ENCODE measurements around the gene TARP.
"Not testable (repeated sequence)": the region's sequence is repeated elsewhere in the genome, so short reads cannot be mapped to it uniquely, and the experiment has no call there.

TARP gene

DNA sequence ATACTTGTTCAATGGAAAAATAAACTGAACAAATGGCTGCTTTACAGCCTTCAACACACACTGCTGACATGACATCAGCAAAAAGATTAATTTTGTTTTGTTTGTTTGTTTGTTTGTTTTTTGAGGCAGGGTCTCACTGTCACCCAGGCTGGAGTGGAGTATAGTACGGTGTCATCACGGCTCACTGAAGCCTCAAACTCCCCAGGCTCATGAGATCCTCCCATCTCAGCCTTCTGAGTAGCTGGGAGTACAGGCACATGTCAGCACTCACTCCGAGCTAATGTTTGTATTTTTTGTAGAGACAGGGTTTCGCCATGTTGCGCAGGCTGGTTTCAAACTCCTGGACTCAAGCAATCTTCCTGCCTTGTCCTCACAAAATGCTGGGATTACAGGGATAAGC, 10.9 kb downstream of the TARP start (continued):
- TF ChIP-seq, protein P1, sequence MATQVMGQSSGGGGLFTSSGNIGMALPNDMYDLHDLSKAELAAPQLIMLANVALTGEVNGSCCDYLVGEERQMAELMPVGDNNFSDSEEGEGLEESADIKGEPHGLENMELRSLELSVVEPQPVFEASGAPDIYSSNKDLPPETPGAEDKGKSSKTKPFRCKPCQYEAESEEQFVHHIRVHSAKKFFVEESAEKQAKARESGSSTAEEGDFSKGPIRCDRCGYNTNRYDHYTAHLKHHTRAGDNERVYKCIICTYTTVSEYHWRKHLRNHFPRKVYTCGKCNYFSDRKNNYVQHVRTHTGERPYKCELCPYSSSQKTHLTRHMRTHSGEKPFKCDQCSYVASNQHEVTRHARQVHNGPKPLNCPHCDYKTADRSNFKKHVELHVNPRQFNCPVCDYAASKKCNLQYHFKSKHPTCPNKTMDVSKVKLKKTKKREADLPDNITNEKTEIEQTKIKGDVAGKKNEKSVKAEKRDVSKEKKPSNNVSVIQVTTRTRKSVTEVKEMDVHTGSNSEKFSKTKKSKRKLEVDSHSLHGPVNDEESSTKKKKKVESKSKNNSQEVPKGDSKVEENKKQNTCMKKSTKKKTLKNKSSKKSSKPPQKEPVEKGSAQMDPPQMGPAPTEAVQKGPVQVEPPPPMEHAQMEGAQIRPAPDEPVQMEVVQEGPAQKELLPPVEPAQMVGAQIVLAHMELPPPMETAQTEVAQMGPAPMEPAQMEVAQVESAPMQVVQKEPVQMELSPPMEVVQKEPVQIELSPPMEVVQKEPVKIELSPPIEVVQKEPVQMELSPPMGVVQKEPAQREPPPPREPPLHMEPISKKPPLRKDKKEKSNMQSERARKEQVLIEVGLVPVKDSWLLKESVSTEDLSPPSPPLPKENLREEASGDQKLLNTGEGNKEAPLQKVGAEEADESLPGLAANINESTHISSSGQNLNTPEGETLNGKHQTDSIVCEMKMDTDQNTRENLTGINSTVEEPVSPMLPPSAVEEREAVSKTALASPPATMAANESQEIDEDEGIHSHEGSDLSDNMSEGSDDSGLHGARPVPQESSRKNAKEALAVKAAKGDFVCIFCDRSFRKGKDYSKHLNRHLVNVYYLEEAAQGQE (IDR thresholded peaks at IDR 0.05): no peak
- no peak for TF ChIP-seq HNF4G (IDR thresholded peaks at IDR 0.05)
- TF ChIP-seq, protein P2, sequence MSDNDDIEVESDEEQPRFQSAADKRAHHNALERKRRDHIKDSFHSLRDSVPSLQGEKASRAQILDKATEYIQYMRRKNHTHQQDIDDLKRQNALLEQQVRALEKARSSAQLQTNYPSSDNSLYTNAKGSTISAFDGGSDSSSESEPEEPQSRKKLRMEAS (IDR thresholded peaks at IDR 0.05): no peak
- TF ChIP-seq HNF4A (conservative IDR thresholded peaks at IDR 0.05): no peak
- TF ChIP-seq SP1 (IDR thresholded peaks at IDR 0.05): no peak

DNA sequence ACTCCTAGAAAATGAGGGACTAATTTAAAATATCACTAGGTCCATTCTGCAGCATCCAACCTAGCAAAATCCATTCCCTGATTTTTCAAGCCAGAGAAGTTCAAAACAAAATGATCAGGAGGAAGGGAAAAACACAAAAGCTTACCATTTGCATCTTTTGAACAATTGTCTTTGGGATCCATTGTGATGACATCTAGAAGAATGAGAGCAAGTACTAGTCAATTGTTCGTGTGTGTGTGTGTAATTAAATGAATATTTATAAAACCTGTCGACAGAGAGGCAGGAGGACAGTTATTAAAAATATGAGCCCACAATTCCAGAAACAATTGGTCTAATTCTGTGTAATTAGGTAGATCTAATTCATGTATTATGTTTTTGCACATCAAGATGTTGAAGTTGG, 11.4 kb downstream of the TARP start:
- 71% methylated on average over 2 of the region's 2 CpGs for whole genome bisulfite sequencing
- H3K9me3 ChIP-seq (ENCODE audit: control insufficient read depth in 4 of 4, low read length in 3 of 4); H3K4me3 ChIP-seq (ENCODE audit: low read depth in 1 of 3, low read length in 3 of 3); DNase-seq (ENCODE audit: low spot score); H3K27ac ChIP-seq (ENCODE audit: low read depth in 1 of 2, low read length in 2 of 2); H3K4me1 ChIP-seq (ENCODE audit: control insufficient read depth in 4 of 4, insufficient read depth in 4 of 4, low read length in 3 of 4); H3K36me3 ChIP-seq (ENCODE audit: control insufficient read depth in 4 of 4, insufficient read depth in 3 of 4, low read depth in 1 of 4, low read length in 3 of 4); H3K27me3 ChIP-seq (ENCODE audit: control insufficient read depth in 4 of 4, insufficient read depth in 4 of 4, low read length in 3 of 4); H3K9ac ChIP-seq (ENCODE audit: low read depth in 1 of 2, low read length in 2 of 2): not testable (repeated sequence)

DNA sequence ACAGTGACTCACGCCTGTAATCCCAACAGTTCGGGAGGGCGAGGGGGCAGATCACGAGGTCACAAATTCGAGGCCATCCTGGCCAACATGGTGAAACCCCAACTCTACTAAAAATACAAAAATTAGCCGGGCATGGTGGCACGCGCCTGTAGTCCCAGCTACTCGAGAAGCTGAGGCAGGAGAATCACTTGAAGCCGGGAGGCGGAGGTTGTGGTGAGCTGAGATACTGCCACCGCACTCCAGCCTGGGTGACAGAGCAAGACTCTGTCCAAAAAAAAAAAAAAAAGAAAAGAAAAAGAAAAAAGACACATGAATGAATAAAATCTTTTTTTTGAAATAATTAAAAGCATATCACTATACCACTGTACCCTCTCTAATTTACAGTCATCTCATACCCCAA, 11.8 kb downstream of the TARP start:
- not testable (repeated sequence) for H3K36me3 ChIP-seq (ENCODE audit: control insufficient read depth in 4 of 4, insufficient read depth in 3 of 4, low read depth in 1 of 4, low read length in 3 of 4); H3K9me3 ChIP-seq (ENCODE audit: control insufficient read depth in 4 of 4, low read length in 3 of 4); H3K4me3 ChIP-seq (ENCODE audit: low read depth in 1 of 3, low read length in 3 of 3); H3K27me3 ChIP-seq (ENCODE audit: control insufficient read depth in 4 of 4, insufficient read depth in 4 of 4, low read length in 3 of 4); DNase-seq (ENCODE audit: low spot score); H3K4me1 ChIP-seq (ENCODE audit: control insufficient read depth in 4 of 4, insufficient read depth in 4 of 4, low read length in 3 of 4); H3K27ac ChIP-seq (ENCODE audit: low read depth in 1 of 2, low read length in 2 of 2); H3K9ac ChIP-seq (ENCODE audit: low read depth in 1 of 2, low read length in 2 of 2)
- 87% methylated on average over 12 of the region's 12 CpGs for WGBS

DNA sequence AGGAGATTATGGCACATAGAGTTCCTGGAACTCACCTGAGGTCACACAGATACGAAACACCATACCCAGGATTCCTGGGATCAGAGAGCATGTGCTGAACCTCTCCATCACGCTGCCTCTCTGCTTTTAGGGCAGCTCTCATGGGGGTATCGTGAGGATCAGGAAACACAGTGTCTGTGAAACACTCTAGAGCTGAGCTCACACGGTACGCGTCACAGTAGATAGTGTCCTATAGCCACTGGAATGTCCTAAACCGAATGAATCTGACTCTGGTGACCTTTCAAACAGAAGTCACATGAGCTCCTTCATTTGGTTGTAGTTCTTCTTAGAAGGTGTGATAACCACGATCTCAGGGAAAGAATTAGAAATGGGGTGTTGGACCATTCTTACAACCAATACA, 14.3 kb downstream of the TARP start:
- 79% methylated on average over 8 of the region's 8 CpGs for WGBS
- H3K9me3 ChIP-seq (ENCODE audit: control insufficient read depth in 4 of 4, low read length in 3 of 4); H3K4me3 ChIP-seq (ENCODE audit: low read depth in 1 of 3, low read length in 3 of 3); H3K27ac ChIP-seq (ENCODE audit: low read depth in 1 of 2, low read length in 2 of 2); H3K27me3 ChIP-seq (ENCODE audit: control insufficient read depth in 4 of 4, insufficient read depth in 4 of 4, low read length in 3 of 4); DNase-seq (ENCODE audit: low spot score); H3K36me3 ChIP-seq (ENCODE audit: control insufficient read depth in 4 of 4, insufficient read depth in 3 of 4, low read depth in 1 of 4, low read length in 3 of 4); H3K9ac ChIP-seq (ENCODE audit: low read depth in 1 of 2, low read length in 2 of 2); H3K4me1 ChIP-seq (ENCODE audit: control insufficient read depth in 4 of 4, insufficient read depth in 4 of 4, low read length in 3 of 4): not testable (repeated sequence)

DNA sequence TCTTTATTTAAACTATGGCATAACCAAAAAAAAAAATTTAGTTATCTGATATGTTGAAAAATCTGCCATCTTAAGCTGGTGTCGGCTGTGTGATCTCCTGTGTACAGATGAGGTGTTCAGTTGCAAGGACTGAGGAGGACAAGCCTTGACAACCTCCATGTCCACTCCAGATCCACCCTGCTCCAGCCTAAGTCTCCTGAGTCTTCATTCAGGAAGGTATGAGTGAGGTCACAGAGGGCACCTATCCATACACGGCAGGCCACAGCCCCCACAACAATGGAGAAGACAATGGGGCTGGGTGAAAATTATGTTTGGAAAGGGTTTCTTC, 16.1 kb downstream of the TARP start:
- no peaks in the 10 kb centered on the region for H3K27me3 ChIP-seq (ENCODE audit: control insufficient read depth in 4 of 4, insufficient read depth in 4 of 4, low read length in 3 of 4)
- WGBS: 78% methylated on average over 2 of the region's 2 CpGs

More for the DNA sequence above, 16.1 kb downstream of the TARP start:
- H3K9ac ChIP-seq (ENCODE audit: low read depth in 1 of 2, low read length in 2 of 2): no peak overlapping the region
- DNase-seq (ENCODE audit: low spot score): no peak
- H3K4me3 ChIP-seq (ENCODE audit: low read depth in 1 of 3, low read length in 3 of 3): no peak overlapping the region
- H3K27ac ChIP-seq (ENCODE audit: low read depth in 1 of 2, low read length in 2 of 2): no peak overlapping the region
- H3K4me1 ChIP-seq (ENCODE audit: control insufficient read depth in 4 of 4, insufficient read depth in 4 of 4, low read length in 3 of 4): no peaks in the 10 kb centered on the region
- no peaks in the 10 kb centered on the region for H3K36me3 ChIP-seq (ENCODE audit: control insufficient read depth in 4 of 4, insufficient read depth in 3 of 4, low read depth in 1 of 4, low read length in 3 of 4)
- TF ChIP-seq RXRA (IDR thresholded peaks at IDR 0.05) (no peak), TAF1 (conservative IDR thresholded peaks at IDR 0.05) (no peak), YY1 (IDR thresholded peaks at IDR 0.05) (no peak), GABPA (IDR thresholded peaks at IDR 0.05 in 1 of 2, conservative IDR thresholded peaks at IDR 0.05 in 1 of 2) (no peak), SP1 (IDR thresholded peaks at IDR 0.05) (no peak), JUND (IDR thresholded peaks at IDR 0.05) (no peak), RAD21 (IDR thresholded peaks at IDR 0.05) (no peak), NR2F2 (IDR thresholded peaks at IDR 0.05) (no peak), EGR1 (IDR thresholded peaks at IDR 0.05; ENCODE audit: low read depth in 2 of 2) (no peak), HNF4A (conservative IDR thresholded peaks at IDR 0.05) (no peak), FOXA2 (IDR thresholded peaks at IDR 0.05) (no peak), HNF4G (IDR thresholded peaks at IDR 0.05) (no peak)
- TF ChIP-seq, protein P3, sequence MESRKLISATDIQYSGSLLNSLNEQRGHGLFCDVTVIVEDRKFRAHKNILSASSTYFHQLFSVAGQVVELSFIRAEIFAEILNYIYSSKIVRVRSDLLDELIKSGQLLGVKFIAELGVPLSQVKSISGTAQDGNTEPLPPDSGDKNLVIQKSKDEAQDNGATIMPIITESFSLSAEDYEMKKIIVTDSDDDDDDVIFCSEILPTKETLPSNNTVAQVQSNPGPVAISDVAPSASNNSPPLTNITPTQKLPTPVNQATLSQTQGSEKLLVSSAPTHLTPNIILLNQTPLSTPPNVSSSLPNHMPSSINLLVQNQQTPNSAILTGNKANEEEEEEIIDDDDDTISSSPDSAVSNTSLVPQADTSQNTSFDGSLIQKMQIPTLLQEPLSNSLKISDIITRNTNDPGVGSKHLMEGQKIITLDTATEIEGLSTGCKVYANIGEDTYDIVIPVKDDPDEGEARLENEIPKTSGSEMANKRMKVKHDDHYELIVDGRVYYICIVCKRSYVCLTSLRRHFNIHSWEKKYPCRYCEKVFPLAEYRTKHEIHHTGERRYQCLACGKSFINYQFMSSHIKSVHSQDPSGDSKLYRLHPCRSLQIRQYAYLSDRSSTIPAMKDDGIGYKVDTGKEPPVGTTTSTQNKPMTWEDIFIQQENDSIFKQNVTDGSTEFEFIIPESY (IDR thresholded peaks at IDR 0.05): no peak
- TF ChIP-seq, protein P4, sequence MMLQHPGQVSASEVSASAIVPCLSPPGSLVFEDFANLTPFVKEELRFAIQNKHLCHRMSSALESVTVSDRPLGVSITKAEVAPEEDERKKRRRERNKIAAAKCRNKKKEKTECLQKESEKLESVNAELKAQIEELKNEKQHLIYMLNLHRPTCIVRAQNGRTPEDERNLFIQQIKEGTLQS (IDR thresholded peaks at IDR 0.05): no peak
- TF ChIP-seq, protein P5, sequence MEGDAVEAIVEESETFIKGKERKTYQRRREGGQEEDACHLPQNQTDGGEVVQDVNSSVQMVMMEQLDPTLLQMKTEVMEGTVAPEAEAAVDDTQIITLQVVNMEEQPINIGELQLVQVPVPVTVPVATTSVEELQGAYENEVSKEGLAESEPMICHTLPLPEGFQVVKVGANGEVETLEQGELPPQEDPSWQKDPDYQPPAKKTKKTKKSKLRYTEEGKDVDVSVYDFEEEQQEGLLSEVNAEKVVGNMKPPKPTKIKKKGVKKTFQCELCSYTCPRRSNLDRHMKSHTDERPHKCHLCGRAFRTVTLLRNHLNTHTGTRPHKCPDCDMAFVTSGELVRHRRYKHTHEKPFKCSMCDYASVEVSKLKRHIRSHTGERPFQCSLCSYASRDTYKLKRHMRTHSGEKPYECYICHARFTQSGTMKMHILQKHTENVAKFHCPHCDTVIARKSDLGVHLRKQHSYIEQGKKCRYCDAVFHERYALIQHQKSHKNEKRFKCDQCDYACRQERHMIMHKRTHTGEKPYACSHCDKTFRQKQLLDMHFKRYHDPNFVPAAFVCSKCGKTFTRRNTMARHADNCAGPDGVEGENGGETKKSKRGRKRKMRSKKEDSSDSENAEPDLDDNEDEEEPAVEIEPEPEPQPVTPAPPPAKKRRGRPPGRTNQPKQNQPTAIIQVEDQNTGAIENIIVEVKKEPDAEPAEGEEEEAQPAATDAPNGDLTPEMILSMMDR (IDR thresholded peaks at IDR 0.05; ENCODE audit: low read depth, low read length, missing input control): no peak
- no peaks in the 10 kb centered on the region for H3K9me3 ChIP-seq (ENCODE audit: control insufficient read depth in 4 of 4, low read length in 3 of 4)
